Omental fat pad (tissue), 4 donors: ENCODE results near the gene DZIP1. TPM values are rescaled to one million over a fixed set of nuclear protein-coding genes. Genes with fewer than 3 reads are reported as not detected.

Experiments
- ATAC-seq: fragments of 150-250 bp; one replicate; pipeline ENCODE4 v1.9.1; 2016; ENCODE audit warnings: mild to moderate bottlenecking, moderate library complexity; ENCODE audit not compliant: low FRiP score
- DNase-seq: peaks from one replicate; pipeline ENCODE4 v3.0.0-alpha.2; 2019; ENCODE audit warnings: low spot score
- CTCF ChIP-seq, 3 donors: fragments of 450-650 bp; IDR thresholded peaks; one replicate each; pipeline ENCODE4 v1.5.1; 2016 to 2017; ENCODE audit warnings: antibody characterized with exemption in 3 of 3, mild to moderate bottlenecking in 3 of 3, moderate library complexity in 2 of 3
- total RNA-seq, 4 donors: library from RNA; depleted of rRNA; stranded (reverse); fragments of >200 nt; gene quantifications; one replicate each; pipeline ENCODE4 v1.1.0, GENCODE V29; 2016

The DZIP1 gene
- total RNA-seq, 4 donors from 2014 or later = 6.6 to 18.0 (median 8.5) TPM

GRCh38 chr13:95535243-95535642 lies 109.3 kb downstream of the DZIP1 start:
- ATAC-seq (no peak), DNase-seq (no peak)
- TF ChIP-seq CTCF (IDR thresholded peaks at IDR 0.05) = no peak

GRCh38 chr13:95533545-95534160 lies 110.9 kb downstream of the DZIP1 start:
- TF ChIP-seq CTCF (IDR thresholded peaks at IDR 0.05) = no peak
- ATAC-seq (no peak), DNase-seq (no peak)

- no peak for TF ChIP-seq CTCF (IDR thresholded peaks at IDR 0.05)
- ATAC-seq (no peak), DNase-seq (no peak)
Measured at GRCh38 chr13:95530178-95530577, 114.3 kb downstream of the DZIP1 start.

Other genes with a start within 250 kb of the DZIP1 start
- gene CLDN10, start 92.0 kb downstream of the DZIP1 start, total RNA-seq = under 1 TPM in 2 of 4 donors, not detected in 2; 0.47 to 0.69 TPM
- gene DNAJC3, start 32.4 kb upstream of the DZIP1 start, total RNA-seq = 10 to 100 TPM; 48.1 to 54.4 (median 52.3) TPM